ENCODE data around the gene NME3. TPM values are rescaled to one million over a fixed set of nuclear protein-coding genes. Genes with fewer than 3 reads are reported as not detected.

NME3 gene
- total and polyA plus RNA-seq, 9 of the 15 experiments (the other 6 are each of a cell fraction or from before 2014, with no cell fraction given), result 0.68 to 76.3 (median 11.5) TPM

DNA sequence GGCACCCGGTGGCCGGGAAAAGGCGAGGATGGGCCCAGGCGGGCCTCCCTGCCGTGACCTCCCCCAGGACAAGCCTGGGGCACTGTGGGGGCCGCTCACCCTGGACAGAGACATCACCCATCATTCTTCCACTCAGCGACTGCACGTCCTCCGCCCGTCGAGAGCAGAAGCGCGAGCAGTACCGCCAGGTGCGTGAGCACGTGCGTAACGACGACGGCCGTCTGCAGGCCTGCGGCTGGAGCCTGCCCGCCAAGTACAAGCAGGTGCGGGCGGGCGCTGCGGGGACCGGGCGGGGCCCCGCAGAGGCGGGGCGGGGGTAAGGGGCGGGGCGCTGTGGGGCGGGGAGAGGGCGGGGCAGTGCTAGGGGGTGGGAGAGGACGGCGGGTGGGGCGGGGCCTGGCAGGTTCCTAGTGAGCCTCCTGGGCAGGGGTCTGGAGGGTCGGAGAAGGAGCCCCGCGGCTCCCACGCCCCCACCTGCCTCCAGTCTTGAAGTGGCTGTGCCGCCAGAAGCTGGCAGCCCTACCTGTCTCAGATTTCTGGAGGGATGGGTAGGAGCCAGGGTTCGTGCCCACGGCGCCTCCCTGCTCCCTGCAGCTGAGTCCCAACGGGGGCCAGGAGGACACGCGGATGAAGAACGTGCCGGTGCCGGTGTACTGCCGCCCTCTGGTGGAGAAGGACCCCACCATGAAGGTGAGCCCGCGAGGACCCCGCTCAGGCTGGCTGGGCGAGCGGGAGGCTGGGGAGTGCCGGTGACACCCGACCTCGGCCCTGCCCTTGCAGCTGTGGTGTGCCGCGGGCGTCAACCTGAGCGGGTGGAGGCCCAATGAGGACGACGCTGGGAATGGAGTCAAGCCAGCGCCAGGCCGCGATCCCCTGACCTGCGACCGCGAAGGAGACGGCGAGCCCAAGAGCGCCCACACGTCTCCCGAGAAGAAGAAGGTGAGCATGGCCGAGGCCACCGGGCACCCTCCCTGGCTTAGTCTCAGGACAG, 7.5 kb downstream of the NME3 start (continued):
- TF ChIP-seq ZBTB17 (CRISPR knock-in tag; IDR thresholded peaks at IDR 0.05), result no peak
- TF ChIP-seq, protein P1, sequence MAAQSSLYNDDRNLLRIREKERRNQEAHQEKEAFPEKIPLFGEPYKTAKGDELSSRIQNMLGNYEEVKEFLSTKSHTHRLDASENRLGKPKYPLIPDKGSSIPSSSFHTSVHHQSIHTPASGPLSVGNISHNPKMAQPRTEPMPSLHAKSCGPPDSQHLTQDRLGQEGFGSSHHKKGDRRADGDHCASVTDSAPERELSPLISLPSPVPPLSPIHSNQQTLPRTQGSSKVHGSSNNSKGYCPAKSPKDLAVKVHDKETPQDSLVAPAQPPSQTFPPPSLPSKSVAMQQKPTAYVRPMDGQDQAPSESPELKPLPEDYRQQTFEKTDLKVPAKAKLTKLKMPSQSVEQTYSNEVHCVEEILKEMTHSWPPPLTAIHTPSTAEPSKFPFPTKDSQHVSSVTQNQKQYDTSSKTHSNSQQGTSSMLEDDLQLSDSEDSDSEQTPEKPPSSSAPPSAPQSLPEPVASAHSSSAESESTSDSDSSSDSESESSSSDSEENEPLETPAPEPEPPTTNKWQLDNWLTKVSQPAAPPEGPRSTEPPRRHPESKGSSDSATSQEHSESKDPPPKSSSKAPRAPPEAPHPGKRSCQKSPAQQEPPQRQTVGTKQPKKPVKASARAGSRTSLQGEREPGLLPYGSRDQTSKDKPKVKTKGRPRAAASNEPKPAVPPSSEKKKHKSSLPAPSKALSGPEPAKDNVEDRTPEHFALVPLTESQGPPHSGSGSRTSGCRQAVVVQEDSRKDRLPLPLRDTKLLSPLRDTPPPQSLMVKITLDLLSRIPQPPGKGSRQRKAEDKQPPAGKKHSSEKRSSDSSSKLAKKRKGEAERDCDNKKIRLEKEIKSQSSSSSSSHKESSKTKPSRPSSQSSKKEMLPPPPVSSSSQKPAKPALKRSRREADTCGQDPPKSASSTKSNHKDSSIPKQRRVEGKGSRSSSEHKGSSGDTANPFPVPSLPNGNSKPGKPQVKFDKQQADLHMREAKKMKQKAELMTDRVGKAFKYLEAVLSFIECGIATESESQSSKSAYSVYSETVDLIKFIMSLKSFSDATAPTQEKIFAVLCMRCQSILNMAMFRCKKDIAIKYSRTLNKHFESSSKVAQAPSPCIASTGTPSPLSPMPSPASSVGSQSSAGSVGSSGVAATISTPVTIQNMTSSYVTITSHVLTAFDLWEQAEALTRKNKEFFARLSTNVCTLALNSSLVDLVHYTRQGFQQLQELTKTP (IDR thresholded peaks at IDR 0.05; ENCODE audit: low read depth in 1 of 2, partially characterized antibody in 2 of 2), result no peak
- TF ChIP-seq, protein P2, sequence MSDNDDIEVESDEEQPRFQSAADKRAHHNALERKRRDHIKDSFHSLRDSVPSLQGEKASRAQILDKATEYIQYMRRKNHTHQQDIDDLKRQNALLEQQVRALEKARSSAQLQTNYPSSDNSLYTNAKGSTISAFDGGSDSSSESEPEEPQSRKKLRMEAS (CRISPR knock-in tag; IDR thresholded peaks at IDR 0.05), result peak; percentile 93
- TF ChIP-seq, protein P3, sequence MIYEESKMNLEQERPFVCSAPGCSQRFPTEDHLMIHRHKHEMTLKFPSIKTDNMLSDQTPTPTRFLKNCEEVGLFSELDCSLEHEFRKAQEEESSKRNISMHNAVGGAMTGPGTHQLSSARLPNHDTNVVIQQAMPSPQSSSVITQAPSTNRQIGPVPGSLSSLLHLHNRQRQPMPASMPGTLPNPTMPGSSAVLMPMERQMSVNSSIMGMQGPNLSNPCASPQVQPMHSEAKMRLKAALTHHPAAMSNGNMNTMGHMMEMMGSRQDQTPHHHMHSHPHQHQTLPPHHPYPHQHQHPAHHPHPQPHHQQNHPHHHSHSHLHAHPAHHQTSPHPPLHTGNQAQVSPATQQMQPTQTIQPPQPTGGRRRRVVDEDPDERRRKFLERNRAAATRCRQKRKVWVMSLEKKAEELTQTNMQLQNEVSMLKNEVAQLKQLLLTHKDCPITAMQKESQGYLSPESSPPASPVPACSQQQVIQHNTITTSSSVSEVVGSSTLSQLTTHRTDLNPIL (CRISPR knock-in tag; IDR thresholded peaks at IDR 0.05), result no peak
- TF ChIP-seq NELFE (IDR thresholded peaks at IDR 0.05; ENCODE audit: insufficient read depth, insufficient read length), result no peak
- TF ChIP-seq, protein P4, sequence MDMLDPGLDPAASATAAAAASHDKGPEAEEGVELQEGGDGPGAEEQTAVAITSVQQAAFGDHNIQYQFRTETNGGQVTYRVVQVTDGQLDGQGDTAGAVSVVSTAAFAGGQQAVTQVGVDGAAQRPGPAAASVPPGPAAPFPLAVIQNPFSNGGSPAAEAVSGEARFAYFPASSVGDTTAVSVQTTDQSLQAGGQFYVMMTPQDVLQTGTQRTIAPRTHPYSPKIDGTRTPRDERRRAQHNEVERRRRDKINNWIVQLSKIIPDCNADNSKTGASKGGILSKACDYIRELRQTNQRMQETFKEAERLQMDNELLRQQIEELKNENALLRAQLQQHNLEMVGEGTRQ (CRISPR knock-in tag; IDR thresholded peaks at IDR 0.05), result no peak
- no peak for TF ChIP-seq PHB (CRISPR knock-in tag; IDR thresholded peaks at IDR 0.05)
- TF ChIP-seq ZNF445 (CRISPR knock-in tag; IDR thresholded peaks at IDR 0.05; ENCODE audit: low read depth), result no peak
- TF ChIP-seq, protein P5, sequence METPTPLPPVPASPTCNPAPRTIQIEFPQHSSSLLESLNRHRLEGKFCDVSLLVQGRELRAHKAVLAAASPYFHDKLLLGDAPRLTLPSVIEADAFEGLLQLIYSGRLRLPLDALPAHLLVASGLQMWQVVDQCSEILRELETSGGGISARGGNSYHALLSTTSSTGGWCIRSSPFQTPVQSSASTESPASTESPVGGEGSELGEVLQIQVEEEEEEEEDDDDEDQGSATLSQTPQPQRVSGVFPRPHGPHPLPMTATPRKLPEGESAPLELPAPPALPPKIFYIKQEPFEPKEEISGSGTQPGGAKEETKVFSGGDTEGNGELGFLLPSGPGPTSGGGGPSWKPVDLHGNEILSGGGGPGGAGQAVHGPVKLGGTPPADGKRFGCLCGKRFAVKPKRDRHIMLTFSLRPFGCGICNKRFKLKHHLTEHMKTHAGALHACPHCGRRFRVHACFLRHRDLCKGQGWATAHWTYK (CRISPR knock-in tag; IDR thresholded peaks at IDR 0.05), result no peak
- TF ChIP-seq, protein P6, sequence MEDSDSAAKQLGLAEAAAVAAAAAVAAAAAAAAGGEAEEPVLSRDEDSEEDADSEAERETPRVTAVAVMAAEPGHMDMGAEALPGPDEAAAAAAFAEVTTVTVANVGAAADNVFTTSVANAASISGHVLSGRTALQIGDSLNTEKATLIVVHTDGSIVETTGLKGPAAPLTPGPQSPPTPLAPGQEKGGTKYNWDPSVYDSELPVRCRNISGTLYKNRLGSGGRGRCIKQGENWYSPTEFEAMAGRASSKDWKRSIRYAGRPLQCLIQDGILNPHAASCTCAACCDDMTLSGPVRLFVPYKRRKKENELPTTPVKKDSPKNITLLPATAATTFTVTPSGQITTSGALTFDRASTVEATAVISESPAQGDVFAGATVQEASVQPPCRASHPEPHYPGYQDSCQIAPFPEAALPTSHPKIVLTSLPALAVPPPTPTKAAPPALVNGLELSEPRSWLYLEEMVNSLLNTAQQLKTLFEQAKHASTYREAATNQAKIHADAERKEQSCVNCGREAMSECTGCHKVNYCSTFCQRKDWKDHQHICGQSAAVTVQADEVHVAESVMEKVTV (CRISPR knock-in tag; IDR thresholded peaks at IDR 0.05), result no peak
- no peak for TF ChIP-seq TEAD2 (tag; IDR thresholded peaks at IDR 0.05)
- no peak for TF ChIP-seq NR3C1 (CRISPR knock-in tag; IDR thresholded peaks at IDR 0.05)
- no peak for TF ChIP-seq SLC30A9 (CRISPR knock-in tag; IDR thresholded peaks at IDR 0.05)
- TF ChIP-seq CBX1 (IDR thresholded peaks at IDR 0.05; ENCODE audit: low read depth), result no peak
- no peak for TF ChIP-seq RBM25 (IDR thresholded peaks at IDR 0.05; ENCODE audit: low read depth, low read length, severe bottlenecking)
